Ureter (tissue), 1 donor: Measurements from ENCODE around the gene ZBED4. TPM values are rescaled to one million over a fixed set of nuclear protein-coding genes. Genes with fewer than 3 reads are reported as not detected.
A peak's percentile ranks its signal among the peaks of the same experiment; 100 is the strongest.

ENCODE experiments used
- DNase-seq: peaks from one replicate; pipeline ENCODE4 v3.0.0-alpha.2; 2020; ENCODE audit warnings: low spot score
- total RNA-seq: library from RNA; stranded (reverse); gene quantifications from one replicate; pipeline ENCODE4 v1.2.4, GENCODE V29; 2023
- donor health status: DM: yes; HTN: yes; CAD: no.

Gene ZBED4
- total RNA-seq, 1 donor from 2014 or later, result 13.6 TPM

- DNase-seq, result no peak
Observed at GRCh38 chr22:49922484-49922883, 68.8 kb downstream of the ZBED4 start.

- DNase-seq, result no peak
Observed at GRCh38 chr22:49922926-49923325, 69.3 kb downstream of the ZBED4 start.

- no peak for DNase-seq
Observed at GRCh38 chr22:49923445-49923844, 69.8 kb downstream of the ZBED4 start.

- no peak for DNase-seq
Observed at GRCh38 chr22:49924113-49924833, 70.6 kb downstream of the ZBED4 start.

GRCh38 chr22:49925525-49926128 is 72.0 kb downstream of the ZBED4 start:
- DNase-seq, result no peak

DNA sequence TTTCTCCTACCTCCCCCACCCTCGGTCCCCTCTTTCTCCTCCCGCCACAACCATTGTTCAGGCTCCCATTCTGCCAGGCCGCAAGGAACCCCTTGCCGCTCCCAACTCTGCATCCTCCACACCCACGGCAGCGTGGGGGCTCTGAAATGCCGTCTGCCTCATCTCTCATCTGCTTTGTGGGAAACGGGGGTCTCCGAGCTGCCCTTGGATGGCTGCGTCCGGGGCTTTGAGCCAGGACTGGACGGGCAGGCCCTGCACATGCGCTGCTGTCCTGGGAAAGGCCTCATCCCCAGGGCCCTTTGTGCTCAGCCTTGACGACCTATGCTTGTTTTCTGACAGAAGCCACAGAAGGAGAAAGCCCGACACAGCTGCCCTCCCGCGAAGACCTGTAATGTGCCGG is 73.3 kb downstream of the ZBED4 start:
- no peak for DNase-seq

DNA sequence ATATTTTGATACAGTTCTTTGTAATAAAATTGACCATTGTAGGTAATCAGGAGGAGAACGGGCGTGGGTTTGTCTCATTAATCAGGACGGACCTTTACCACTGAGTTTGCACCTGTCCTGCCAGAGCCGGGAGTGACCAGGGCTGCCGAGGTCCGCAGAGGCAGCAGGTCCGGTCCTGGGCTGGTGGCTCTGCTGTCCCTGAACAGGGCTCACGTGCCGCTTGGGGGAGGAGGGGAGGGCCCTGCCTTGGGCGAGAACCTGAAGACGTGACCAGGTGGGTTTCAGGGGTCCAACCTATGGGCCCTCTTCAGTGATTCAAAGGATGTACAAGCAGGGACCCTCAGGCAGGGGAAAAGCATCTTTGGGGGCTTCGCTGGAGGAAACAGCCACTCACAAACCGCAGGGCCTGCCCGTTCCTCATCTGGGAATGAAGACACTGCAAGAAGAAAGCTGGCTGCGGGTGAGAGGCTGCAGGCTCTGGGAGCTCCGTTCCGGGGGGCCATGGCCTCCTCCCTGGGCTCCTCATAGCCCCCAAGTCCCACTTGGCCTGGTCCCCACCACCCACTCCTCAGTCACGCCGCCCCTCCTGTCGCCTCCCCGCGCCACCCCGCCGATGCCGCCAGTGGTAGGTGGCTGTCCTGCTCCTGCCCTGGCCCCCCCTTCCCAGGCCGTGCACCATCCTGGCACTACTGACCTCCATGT is 74.0 kb downstream of the ZBED4 start:
- DNase-seq, result no peak

DNA sequence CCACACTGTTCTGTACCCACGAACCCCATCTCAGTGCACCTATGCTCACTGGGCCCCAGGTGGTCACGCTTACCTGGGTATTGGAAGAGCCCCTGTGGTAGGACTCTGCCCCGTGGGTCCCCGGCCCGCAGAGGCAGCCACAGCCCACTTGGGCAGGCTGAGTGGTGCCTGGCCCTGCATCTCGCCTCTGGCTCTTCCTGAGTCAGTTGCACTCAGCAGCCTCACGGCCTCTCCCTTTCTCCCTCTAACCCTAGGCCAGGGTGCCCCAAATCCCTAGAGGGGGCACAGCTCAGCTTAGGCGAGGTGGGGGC is 74.5 kb downstream of the ZBED4 start:
- no peak for DNase-seq

- DNase-seq, result no peak
Observed at GRCh38 chr22:49928555-49929210, 75.0 kb downstream of the ZBED4 start.

GRCh38 chr22:49929211-49929979 is 75.8 kb downstream of the ZBED4 start:
- no peak for DNase-seq

GRCh38 chr22:49929994-49930575 is 76.4 kb downstream of the ZBED4 start:
- peak; percentile 55 for DNase-seq

- peak; percentile 86 for DNase-seq
Observed at GRCh38 chr22:49930596-49931412, 77.2 kb downstream of the ZBED4 start.

GRCh38 chr22:49933236-49934159 is 79.9 kb downstream of the ZBED4 start:
- DNase-seq, result no peak

DNA sequence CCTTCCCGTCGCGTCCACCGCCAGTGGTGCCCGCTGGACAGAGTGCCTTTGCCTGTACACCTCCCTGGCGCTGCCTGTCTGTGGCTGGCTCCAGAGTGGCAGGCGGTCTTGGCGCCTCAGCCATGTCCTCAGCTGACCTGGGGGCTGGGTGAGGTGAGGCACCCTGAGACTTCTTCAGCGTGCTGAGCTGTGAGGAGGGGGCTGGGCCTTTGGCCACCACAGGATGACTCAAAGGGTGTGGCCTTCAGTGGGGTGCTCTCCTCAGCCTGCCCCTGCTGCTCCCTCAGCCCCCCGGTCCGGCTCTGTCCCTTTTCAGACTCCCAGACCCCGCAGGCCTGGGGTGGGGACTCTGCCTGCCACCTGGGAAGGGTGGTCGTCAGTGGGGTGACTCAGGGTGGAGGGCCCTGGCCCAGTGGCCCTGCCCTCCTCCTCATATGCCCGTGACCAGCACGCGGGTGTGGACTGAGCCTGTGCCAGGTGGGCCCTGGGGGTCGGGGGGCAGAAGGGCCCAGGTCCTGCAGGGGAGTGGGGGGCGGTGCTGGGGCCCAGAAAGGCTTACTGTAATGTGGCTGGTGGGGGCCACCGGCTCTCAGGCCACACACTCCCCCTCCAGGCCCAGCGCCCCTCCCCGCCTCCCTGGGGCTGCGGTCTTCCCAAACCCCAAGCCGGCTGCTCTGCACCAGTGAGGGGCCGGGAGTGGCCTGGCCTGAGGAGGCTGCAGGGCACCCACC is 80.7 kb downstream of the ZBED4 start:
- DNase-seq, result no peak

GRCh38 chr22:49934891-49935557 is 81.4 kb downstream of the ZBED4 start:
- DNase-seq, result peak; percentile 90

- DNase-seq, result no peak
Observed at GRCh38 chr22:49935561-49935960, 81.9 kb downstream of the ZBED4 start.

DNA sequence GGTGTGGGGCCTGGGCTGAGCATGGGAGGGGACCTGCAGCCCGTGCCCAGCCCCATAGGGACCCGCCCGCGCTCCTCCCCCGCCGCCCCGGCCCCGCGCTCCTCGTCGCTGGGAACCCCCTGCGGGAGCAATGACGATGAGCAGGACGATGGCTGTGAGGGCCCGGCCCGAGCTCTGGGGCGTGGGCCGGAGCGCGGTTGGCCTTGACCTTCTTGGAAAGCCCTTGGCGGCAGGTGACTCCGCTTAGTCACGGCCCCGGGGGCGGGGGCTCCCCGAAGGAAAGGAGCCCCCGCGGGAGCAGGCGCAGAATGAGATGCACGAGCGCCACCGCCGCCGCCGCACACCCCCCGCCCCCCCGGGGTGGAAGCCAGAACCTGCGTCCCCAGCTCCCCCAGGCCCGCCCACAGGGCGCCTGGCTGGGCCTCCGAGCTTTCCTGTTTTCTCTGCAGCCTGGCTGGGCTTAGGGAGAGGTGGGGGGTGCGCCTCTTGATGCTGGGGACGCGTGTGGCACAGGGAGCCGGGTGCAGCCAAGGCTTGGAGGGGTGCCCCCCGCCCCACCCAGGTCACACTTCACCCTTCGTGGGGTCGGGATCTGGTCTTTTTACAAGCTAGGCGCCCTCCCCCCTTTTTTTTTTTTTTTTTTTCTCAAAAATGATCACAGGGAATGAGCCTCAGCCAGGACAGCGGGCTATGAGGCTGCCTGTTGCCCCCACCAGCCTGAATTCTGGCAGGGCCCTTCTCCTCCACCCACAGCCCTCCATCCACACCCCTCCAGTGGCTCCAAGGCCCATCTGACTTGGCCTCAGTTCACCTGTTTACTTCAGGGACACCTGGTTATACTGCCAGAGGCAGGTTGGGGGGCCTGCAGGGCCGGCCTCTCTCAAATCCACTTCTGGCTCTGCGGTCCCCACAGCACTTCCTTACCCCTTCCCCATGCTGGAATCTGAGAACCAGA is 82.7 kb downstream of the ZBED4 start:
- peak; percentile 93 for DNase-seq
